ENCODE results near the gene MSI2. TPM values are rescaled to one million over a fixed set of nuclear protein-coding genes. Genes with fewer than 3 reads are reported as not detected.

Gene MSI2
- total RNA-seq, 2 experiments from 2014 or later, result 131 to 164 TPM

GRCh38 chr17:57724729-57725125 is 468.4 kb downstream of the MSI2 start:
- H3K4me3 ChIP-seq (ENCODE audit: low read depth, low read length, poor library complexity, severe bottlenecking), result no peak overlapping the region
- no peak for DNase-seq (ENCODE audit: low spot score)
- H2AFZ ChIP-seq (ENCODE audit: low read length), result no peak overlapping the region
- H3K79me2 ChIP-seq (ENCODE audit: insufficient read depth, low read depth, low read length), result no peaks in the 10 kb centered on the region
- H3K9me3 ChIP-seq (ENCODE audit: low read length), result no peaks in the 10 kb centered on the region
- CTCF ChIA-PET (ENCODE audit: unreplicated experiment), result no interaction called here
- no peak for TF ChIP-seq EZH2phosphoT487 (IDR thresholded peaks at IDR 0.05; ENCODE audit: borderline replicate concordance, low read depth, low read length)
- TF ChIP-seq CTCF (conservative IDR thresholded peaks at IDR 0.05; ENCODE audit: low read length), result no peak
- POLR2A ChIA-PET, result no interaction called here
- H3K9me2 ChIP-seq (ENCODE audit: insufficient read depth, low read length), result no peaks in the 10 kb centered on the region
- no peaks in the 10 kb centered on the region for H4K20me1 ChIP-seq (ENCODE audit: insufficient read depth, low read length)
- H3K36me3 ChIP-seq (ENCODE audit: insufficient read depth, low read length), result no peaks in the 10 kb centered on the region
- intact Hi-C loops (cut with micrococcal nuclease; ENCODE audit: unreplicated experiment), result no loop called here
- H3K27ac ChIP-seq (ENCODE audit: low read depth, low read length, poor library complexity, severe bottlenecking), result no peak overlapping the region
- no peak overlapping the region for H3K4me2 ChIP-seq (ENCODE audit: low read length)
- H3K4me1 ChIP-seq (ENCODE audit: insufficient read depth, low read length, poor library complexity, severe bottlenecking), result peaks cover 13% of the 10 kb centered on the region
- BruUV-seq (replicated peaks), result no TSS peak

- no peak for TF ChIP-seq EZH2phosphoT487 (IDR thresholded peaks at IDR 0.05; ENCODE audit: borderline replicate concordance, low read depth, low read length)
- TF ChIP-seq CTCF (conservative IDR thresholded peaks at IDR 0.05; ENCODE audit: low read length), result no peak
- intact Hi-C loops (cut with micrococcal nuclease; ENCODE audit: unreplicated experiment), result no loop called here
- no peaks in the 10 kb centered on the region for H3K79me2 ChIP-seq (ENCODE audit: insufficient read depth, low read depth, low read length)
- H3K4me3 ChIP-seq (ENCODE audit: low read depth, low read length, poor library complexity, severe bottlenecking), result no peak overlapping the region
- BruUV-seq (replicated peaks), result no TSS peak
- no peak overlapping the region for H3K27ac ChIP-seq (ENCODE audit: low read depth, low read length, poor library complexity, severe bottlenecking)
- no peaks in the 10 kb centered on the region for H3K36me3 ChIP-seq (ENCODE audit: insufficient read depth, low read length)
- peaks cover 13% of the 10 kb centered on the region for H3K4me1 ChIP-seq (ENCODE audit: insufficient read depth, low read length, poor library complexity, severe bottlenecking)
- no peak for DNase-seq (ENCODE audit: low spot score)
- ChIA-PET POLR2A (no interaction called here), CTCF (ENCODE audit: unreplicated experiment) (no interaction called here)
- H3K4me2 ChIP-seq (ENCODE audit: low read length), result no peak overlapping the region
- no peaks in the 10 kb centered on the region for H3K9me3 ChIP-seq (ENCODE audit: low read length)
- H3K9me2 ChIP-seq (ENCODE audit: insufficient read depth, low read length), result no peaks in the 10 kb centered on the region
- H4K20me1 ChIP-seq (ENCODE audit: insufficient read depth, low read length), result no peaks in the 10 kb centered on the region
- no peak overlapping the region for H2AFZ ChIP-seq (ENCODE audit: low read length)
Measured at GRCh38 chr17:57726213-57726790, 470.0 kb downstream of the MSI2 start.

GRCh38 chr17:57726838-57727237 is 470.5 kb downstream of the MSI2 start:
- no peaks in the 10 kb centered on the region for H3K36me3 ChIP-seq (ENCODE audit: insufficient read depth, low read length)
- no peaks in the 10 kb centered on the region for H3K9me3 ChIP-seq (ENCODE audit: low read length)
- DNase-seq (ENCODE audit: low spot score), result no peak
- no peak for TF ChIP-seq EZH2phosphoT487 (IDR thresholded peaks at IDR 0.05; ENCODE audit: borderline replicate concordance, low read depth, low read length)
- no peak for TF ChIP-seq CTCF (conservative IDR thresholded peaks at IDR 0.05; ENCODE audit: low read length)
- H3K4me3 ChIP-seq (ENCODE audit: low read depth, low read length, poor library complexity, severe bottlenecking), result no peak overlapping the region
- H3K4me2 ChIP-seq (ENCODE audit: low read length), result no peak overlapping the region
- intact Hi-C loops (cut with micrococcal nuclease; ENCODE audit: unreplicated experiment), result no loop called here
- no peaks in the 10 kb centered on the region for H3K79me2 ChIP-seq (ENCODE audit: insufficient read depth, low read depth, low read length)
- ChIA-PET POLR2A (no interaction called here), CTCF (ENCODE audit: unreplicated experiment) (no interaction called here)
- H3K27ac ChIP-seq (ENCODE audit: low read depth, low read length, poor library complexity, severe bottlenecking), result no peak overlapping the region
- BruUV-seq (replicated peaks), result no TSS peak
- H4K20me1 ChIP-seq (ENCODE audit: insufficient read depth, low read length), result no peaks in the 10 kb centered on the region
- no peaks in the 10 kb centered on the region for H3K9me2 ChIP-seq (ENCODE audit: insufficient read depth, low read length)
- peaks cover 13% of the 10 kb centered on the region for H3K4me1 ChIP-seq (ENCODE audit: insufficient read depth, low read length, poor library complexity, severe bottlenecking)
- H2AFZ ChIP-seq (ENCODE audit: low read length), result no peak overlapping the region
